ENCODE data around the gene PPFIA4.

DNA sequence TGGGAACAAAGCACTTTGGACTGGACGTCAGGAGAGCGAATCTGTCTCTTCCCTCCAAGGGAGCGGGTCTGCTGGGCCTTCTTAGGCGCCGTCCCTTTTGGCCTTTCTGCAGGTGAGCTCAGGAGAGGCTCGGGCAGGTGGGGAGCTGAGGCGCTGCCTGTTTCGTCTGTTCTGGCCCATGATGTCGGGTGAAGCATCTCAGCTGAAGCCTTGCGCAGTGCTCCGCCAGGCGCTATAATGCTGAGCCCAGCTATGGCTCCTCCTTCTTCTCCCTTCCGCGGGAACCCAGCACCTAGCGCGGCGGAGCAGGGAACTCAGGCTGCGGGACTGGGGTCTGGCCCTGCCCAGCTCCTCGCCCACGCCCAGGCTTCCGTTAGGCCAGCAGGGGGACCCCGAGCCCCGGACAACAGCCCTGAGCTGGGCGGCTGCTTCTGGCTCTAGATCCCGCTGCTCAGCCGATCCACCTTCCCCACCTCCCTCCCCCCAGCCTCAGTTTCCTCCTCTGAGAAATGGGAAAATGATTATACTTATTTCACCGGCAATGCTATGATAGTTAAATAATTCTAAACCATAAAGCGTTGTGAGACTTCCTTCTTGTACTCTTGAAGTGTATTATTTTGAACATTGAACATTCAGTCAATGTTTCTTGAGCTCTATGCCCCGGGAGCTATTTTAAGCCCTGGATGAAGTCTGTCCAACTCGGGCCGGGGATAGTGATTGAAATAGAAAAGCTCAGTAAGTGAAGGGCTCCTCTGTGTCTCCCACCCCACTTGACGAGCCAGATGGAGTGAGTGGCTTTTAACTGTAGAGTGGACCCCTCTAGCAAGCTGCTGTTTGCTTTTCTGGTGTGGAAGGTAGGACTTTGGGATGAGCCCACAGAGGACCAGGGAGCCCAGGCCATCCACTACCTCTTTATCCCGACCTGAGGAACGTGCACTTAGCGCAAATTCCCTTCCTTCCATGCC lies 91.6 kb downstream of the PPFIA4 start:
- TF ChIP-seq, protein P1, sequence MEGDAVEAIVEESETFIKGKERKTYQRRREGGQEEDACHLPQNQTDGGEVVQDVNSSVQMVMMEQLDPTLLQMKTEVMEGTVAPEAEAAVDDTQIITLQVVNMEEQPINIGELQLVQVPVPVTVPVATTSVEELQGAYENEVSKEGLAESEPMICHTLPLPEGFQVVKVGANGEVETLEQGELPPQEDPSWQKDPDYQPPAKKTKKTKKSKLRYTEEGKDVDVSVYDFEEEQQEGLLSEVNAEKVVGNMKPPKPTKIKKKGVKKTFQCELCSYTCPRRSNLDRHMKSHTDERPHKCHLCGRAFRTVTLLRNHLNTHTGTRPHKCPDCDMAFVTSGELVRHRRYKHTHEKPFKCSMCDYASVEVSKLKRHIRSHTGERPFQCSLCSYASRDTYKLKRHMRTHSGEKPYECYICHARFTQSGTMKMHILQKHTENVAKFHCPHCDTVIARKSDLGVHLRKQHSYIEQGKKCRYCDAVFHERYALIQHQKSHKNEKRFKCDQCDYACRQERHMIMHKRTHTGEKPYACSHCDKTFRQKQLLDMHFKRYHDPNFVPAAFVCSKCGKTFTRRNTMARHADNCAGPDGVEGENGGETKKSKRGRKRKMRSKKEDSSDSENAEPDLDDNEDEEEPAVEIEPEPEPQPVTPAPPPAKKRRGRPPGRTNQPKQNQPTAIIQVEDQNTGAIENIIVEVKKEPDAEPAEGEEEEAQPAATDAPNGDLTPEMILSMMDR (conservative IDR thresholded peaks at IDR 0.05; ENCODE audit: low read depth, low read length) = peak; percentile 86
- TF ChIP-seq, protein P2, sequence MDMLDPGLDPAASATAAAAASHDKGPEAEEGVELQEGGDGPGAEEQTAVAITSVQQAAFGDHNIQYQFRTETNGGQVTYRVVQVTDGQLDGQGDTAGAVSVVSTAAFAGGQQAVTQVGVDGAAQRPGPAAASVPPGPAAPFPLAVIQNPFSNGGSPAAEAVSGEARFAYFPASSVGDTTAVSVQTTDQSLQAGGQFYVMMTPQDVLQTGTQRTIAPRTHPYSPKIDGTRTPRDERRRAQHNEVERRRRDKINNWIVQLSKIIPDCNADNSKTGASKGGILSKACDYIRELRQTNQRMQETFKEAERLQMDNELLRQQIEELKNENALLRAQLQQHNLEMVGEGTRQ (IDR thresholded peaks at IDR 0.05; ENCODE audit: low read depth, low read length) = no peak
- peak; percentile 86 for TF ChIP-seq RAD21 (IDR thresholded peaks at IDR 0.05; ENCODE audit: low read length)
